Stimulated activated CD8-positive, alpha-beta memory T cell treated with anti-CD3 and anti-CD28 coated beads, Interleukin-12 subunit alpha, Interleukin-12 subunit beta, amount 100 ng/mL, for 1 hour (primary cell): Measurements from ENCODE around the gene INPP5F.
"Not testable (repeated sequence)": the region's sequence is repeated elsewhere in the genome, so short reads cannot be mapped to it uniquely, and the experiment has no call there.

Experiments
- DNase-seq: peaks from one replicate; pipeline ENCODE4 v3.0.0-alpha.2; 2020; ENCODE audit warnings: low read depth

INPP5F gene

GRCh38 chr10:119867317-119867716, 141.5 kb downstream of the INPP5F start:
- DNase-seq: no peak

GRCh38 chr10:119869398-119869797, 143.5 kb downstream of the INPP5F start:
- DNase-seq: not testable (repeated sequence)

- DNase-seq: peak; percentile 33
Observed at GRCh38 chr10:119871881-119872609, 146.2 kb downstream of the INPP5F start.

- DNase-seq: no peak
Observed at GRCh38 chr10:119872610-119872859, 146.7 kb downstream of the INPP5F start, which contains the start of gene MCMBP. MCMBP (minus strand) TSS chr10:119872843; CDS start chr10:119872584, 259 bp downstream.

- DNase-seq: peak; percentile 76
Observed at GRCh38 chr10:119872860-119873681, 147.2 kb downstream of the INPP5F start.

DNA sequence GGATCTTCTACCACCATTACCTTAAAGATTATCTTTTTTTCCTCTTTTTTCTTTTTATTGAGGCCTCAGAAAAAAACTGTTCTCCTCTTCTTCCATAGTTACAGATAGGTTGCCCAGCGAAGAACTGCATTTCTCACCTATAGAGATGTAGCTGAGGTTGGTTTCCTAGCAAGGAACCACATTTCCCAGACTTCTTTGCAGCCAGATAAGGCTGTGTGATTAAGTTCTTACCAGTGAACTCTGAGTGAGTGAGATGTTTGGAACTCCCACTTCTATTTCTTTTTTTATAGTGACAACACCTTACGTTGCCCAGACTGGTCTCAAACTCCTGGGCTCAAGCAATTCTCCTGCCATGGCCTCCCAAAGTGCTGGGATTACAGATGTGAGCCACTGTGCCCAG, 152.7 kb downstream of the INPP5F start:
- no peak for DNase-seq
